Neuronal stem cell (in vitro differentiated cells): Measurements from ENCODE around the gene DNLZ.

Experiments used
- DNase-seq: peaks from one replicate; pipeline ENCODE4 v3.0.0-alpha.2; 2013; ENCODE audit warnings: low spot score
- H2AFZ ChIP-seq: one replicate; pipeline ENCODE4 v1.6.1; 2013; ENCODE audit warnings: mild to moderate bottlenecking, low read length, inconsistent platforms
- H2AK5ac ChIP-seq: 2 replicates; pipeline ENCODE4 v1.6.1; 2013; ENCODE audit warnings: low read depth, mild to moderate bottlenecking, inconsistent platforms, low read length, moderate library complexity, mixed read lengths
- H2BK120ac ChIP-seq: 2 replicates; pipeline ENCODE4 v1.6.1; 2013; ENCODE audit warnings: low read depth, mild to moderate bottlenecking, inconsistent platforms, low read length, moderate library complexity, mixed read lengths
- H2BK12ac ChIP-seq: one replicate; pipeline ENCODE4 v1.6.1; 2013; ENCODE audit warnings: low read length, inconsistent platforms
- H2BK15ac ChIP-seq: 2 replicates; pipeline ENCODE4 v1.6.1; 2013; ENCODE audit warnings: mild to moderate bottlenecking, low read length, inconsistent platforms, mixed read lengths
- H2BK5ac ChIP-seq: one replicate; pipeline ENCODE4 v1.6.1; 2013; ENCODE audit warnings: inconsistent platforms, mild to moderate bottlenecking, low read length, moderate library complexity
- H3K14ac ChIP-seq: one replicate; pipeline ENCODE4 v1.6.1; 2013; ENCODE audit warnings: low read length, inconsistent platforms
- H3K18ac ChIP-seq: 2 replicates; pipeline ENCODE4 v1.6.1; 2013; ENCODE audit warnings: low read length, inconsistent platforms
- H3K23ac ChIP-seq: 2 replicates; pipeline ENCODE4 v1.6.1; 2013; ENCODE audit warnings: low read depth, mild to moderate bottlenecking, mixed read lengths, low read length, inconsistent platforms; ENCODE audit not compliant: poor library complexity
- H3K27ac ChIP-seq: replicated peaks from 3 replicates; pipeline ENCODE4 v1.5.1; 2013; ENCODE audit warnings: low read length, inconsistent platforms
- H3K27me3 ChIP-seq, 3 experiments: 2 replicates each; pipeline ENCODE4 v1.6.1; 2013; ENCODE audit warnings: low read length in 3 of 3, mild to moderate bottlenecking in 2 of 3, inconsistent platforms in 1 of 3, low read depth in 1 of 3, mixed read lengths in 1 of 3, moderate library complexity in 1 of 3; ENCODE audit not compliant: control insufficient read depth in 3 of 3, insufficient read depth in 3 of 3
- H3K36me3 ChIP-seq, 2 donors: replicated peaks in 1 of 2; 2 replicates each; pipeline ENCODE4 v1.6.1; 2013; ENCODE audit warnings: low read length in 2 of 2; ENCODE audit not compliant: control insufficient read depth in 2 of 2, insufficient read depth in 2 of 2
- H3K4ac ChIP-seq: 2 replicates; pipeline ENCODE4 v1.6.1; 2013; ENCODE audit warnings: inconsistent platforms, mild to moderate bottlenecking, low read length, moderate library complexity
- H3K4me1 ChIP-seq, 2 donors: 1 replicate in 1 of 2; 2 replicates in 1 of 2; pipeline ENCODE4 v1.6.1; 2013; ENCODE audit warnings: low read length in 2 of 2, low read depth in 1 of 2; ENCODE audit not compliant: control insufficient read depth in 2 of 2, insufficient read depth in 1 of 2
- H3K4me2 ChIP-seq: one replicate; pipeline ENCODE4 v1.6.1; 2013; ENCODE audit warnings: mild to moderate bottlenecking, low read length, inconsistent platforms; ENCODE audit not compliant: insufficient read depth, poor library complexity, severe bottlenecking
- H3K4me3 ChIP-seq, 2 donors: 2 replicates each; pipeline ENCODE4 v1.5.1; 2013; ENCODE audit warnings: low read length in 2 of 2, mild to moderate bottlenecking in 2 of 2, inconsistent platforms in 1 of 2, moderate library complexity in 1 of 2
- H3K79me1 ChIP-seq: one replicate; pipeline ENCODE4 v1.6.1; 2013; ENCODE audit warnings: low read depth, mild to moderate bottlenecking, inconsistent platforms, low read length, moderate library complexity
- H3K9ac ChIP-seq: one replicate; pipeline ENCODE4 v1.6.1; 2013; ENCODE audit warnings: mild to moderate bottlenecking, low read depth, low read length, inconsistent platforms; ENCODE audit not compliant: poor library complexity
- H3K9me3 ChIP-seq, 2 donors: replicated peaks in 1 of 2; 2 replicates each; pipeline versions ENCODE3 to v1.6.1; 2013; ENCODE audit warnings: low read length in 2 of 2, mild to moderate bottlenecking in 2 of 2, inconsistent platforms in 1 of 2, low read depth in 1 of 2, mixed read lengths in 1 of 2, moderate library complexity in 1 of 2; ENCODE audit not compliant: control insufficient read depth in 2 of 2, insufficient read depth in 1 of 2
- H4K8ac ChIP-seq: one replicate; pipeline ENCODE4 v1.6.1; 2013; ENCODE audit warnings: low read depth, mild to moderate bottlenecking, inconsistent platforms, low read length, moderate library complexity
- H4K91ac ChIP-seq: one replicate; pipeline ENCODE4 v1.6.1; 2013; ENCODE audit warnings: low read length, low read depth, mild to moderate bottlenecking, inconsistent platforms; ENCODE audit not compliant: poor library complexity
- WGBS, 2 donors: extraction: QIAGEN DNeasy Blood & Tissue Kit; methylation state at CpG; one replicate each; pipeline ENCODE4 v1.1.7; 2013; ENCODE audit warnings: missing lambda C conversion rate in 2 of 2, mixed read lengths in 1 of 2; ENCODE audit not compliant: insufficient read length in 2 of 2, insufficient replicate concordance in 1 of 2; ENCODE audit errors: extremely low coverage in 2 of 2; 5-methylcytosine and 5-hydroxymethylcytosine counted together

The DNLZ gene

GRCh38 chr9:136391737-136392537 is 28.4 kb upstream of the DNLZ start:
- H3K14ac ChIP-seq, result no peak overlapping the region
- no peaks in the 10 kb centered on the region for H3K4me1 ChIP-seq
- H3K4ac ChIP-seq, result no peak overlapping the region
- peak overlapping the region; percentile 31 for H3K23ac ChIP-seq
- no peak overlapping the region for H3K4me2 ChIP-seq
- H3K27me3 ChIP-seq, result no peaks in the 10 kb centered on the region
- no peak overlapping the region for H2BK15ac ChIP-seq
- H2BK120ac ChIP-seq, result no peak overlapping the region
- no peak overlapping the region for H3K4me3 ChIP-seq
- no peak overlapping the region for H4K91ac ChIP-seq
- H2AK5ac ChIP-seq, result no peak overlapping the region
- no peaks in the 10 kb centered on the region for H3K9me3 ChIP-seq
- no peak overlapping the region for H3K18ac ChIP-seq
- H3K36me3 ChIP-seq, result peaks cover 72 to 94% of the 10 kb centered on the region in 2 donors
- no CpG with 5 or more reads among the region's 28 CpGs for WGBS, 2 donors
- DNase-seq, result no peak
- no peak overlapping the region for H2BK5ac ChIP-seq
- H4K8ac ChIP-seq, result peak overlapping the region; percentile 43
- H3K79me1 ChIP-seq, result peaks cover 7% of the 10 kb centered on the region
- no peak overlapping the region for H2BK12ac ChIP-seq
- H3K9ac ChIP-seq, result no peak overlapping the region
- no peak overlapping the region for H2AFZ ChIP-seq
- H3K27ac ChIP-seq, result no peak overlapping the region

GRCh38 chr9:136389396-136389795 is 25.9 kb upstream of the DNLZ start:
- Histone ChIP-seq H2BK12ac (no peak overlapping the region), H3K79me1 (peaks cover 5% of the 10 kb centered on the region), H2BK15ac (no peak overlapping the region), H4K91ac (no peak overlapping the region), H3K27me3 (no peaks in the 10 kb centered on the region), H3K4ac (no peak overlapping the region), H2AFZ (no peak overlapping the region), H3K27ac (no peak overlapping the region), H2AK5ac (no peak overlapping the region), H3K4me1 (no peaks in the 10 kb centered on the region), H3K4me2 (no peak overlapping the region), H3K14ac (no peak overlapping the region), H3K18ac (no peak overlapping the region), H4K8ac (no peak overlapping the region), H2BK120ac (no peak overlapping the region), H2BK5ac (no peak overlapping the region), H3K36me3 (peaks cover 59 to 90% of the 10 kb centered on the region in 2 donors), H3K9me3 (no peaks in the 10 kb centered on the region), H3K9ac (no peak overlapping the region), H3K23ac (no peak overlapping the region), H3K4me3 (no peak overlapping the region)
- no peak for DNase-seq
- WGBS, 2 donors, result no CpG with 5 or more reads among the region's 14 CpGs

GRCh38 chr9:136387217-136387616 is 23.7 kb upstream of the DNLZ start:
- Histone ChIP-seq H3K23ac (no peak overlapping the region), H3K79me1 (peaks cover 3% of the 10 kb centered on the region), H3K14ac (peak overlapping the region; percentile 56), H2BK5ac (no peak overlapping the region), H3K4me3 (no peak overlapping the region), H4K8ac (no peak overlapping the region), H3K27ac (no peak overlapping the region), H2BK12ac (no peak overlapping the region), H2BK120ac (no peak overlapping the region), H2AFZ (no peak overlapping the region), H4K91ac (no peak overlapping the region), H3K27me3 (no peaks in the 10 kb centered on the region), H3K4me2 (no peak overlapping the region), H3K9ac (no peak overlapping the region), H2BK15ac (no peak overlapping the region), H3K36me3 (peaks cover 60 to 90% of the 10 kb centered on the region in 2 donors), H3K4ac (no peak overlapping the region), H2AK5ac (no peak overlapping the region), H3K4me1 (no peaks in the 10 kb centered on the region), H3K18ac (no peak overlapping the region), H3K9me3 (no peaks in the 10 kb centered on the region)
- no peak for DNase-seq
- WGBS, 2 donors, result no CpG with 5 or more reads among the region's 19 CpGs

- no peak overlapping the region for H3K23ac ChIP-seq
- H3K4ac ChIP-seq, result no peak overlapping the region
- H3K9ac ChIP-seq, result no peak overlapping the region
- no CpG with 5 or more reads among the region's 13 CpGs for WGBS, 2 donors
- no peak overlapping the region for H2BK5ac ChIP-seq
- no peak overlapping the region for H3K18ac ChIP-seq
- H4K8ac ChIP-seq, result no peak overlapping the region
- H2BK120ac ChIP-seq, result no peak overlapping the region
- no peak for DNase-seq
- H2AFZ ChIP-seq, result no peak overlapping the region
- H3K36me3 ChIP-seq, result peaks cover 63 to 90% of the 10 kb centered on the region in 2 donors
- H3K9me3 ChIP-seq, result no peaks in the 10 kb centered on the region
- no peak overlapping the region for H2BK12ac ChIP-seq
- H3K4me1 ChIP-seq, result no peaks in the 10 kb centered on the region
- H3K79me1 ChIP-seq, result no peaks in the 10 kb centered on the region
- H2BK15ac ChIP-seq, result no peak overlapping the region
- H3K4me3 ChIP-seq, result no peak overlapping the region
- no peak overlapping the region for H2AK5ac ChIP-seq
- no peak overlapping the region for H4K91ac ChIP-seq
- H3K4me2 ChIP-seq, result no peak overlapping the region
- H3K27ac ChIP-seq, result no peak overlapping the region
- no peak overlapping the region for H3K14ac ChIP-seq
- H3K27me3 ChIP-seq, result no peaks in the 10 kb centered on the region
These were observed 22.5 kb upstream of the DNLZ start for GRCh38 chr9:136386018-136386417.
